ENCODE data around the gene KNTC1. TPM values are rescaled to one million over a fixed set of nuclear protein-coding genes. Genes with fewer than 3 reads are reported as not detected.

The KNTC1 gene
- total RNA-seq, 1 donor from 2014 or later: 249 TPM

GRCh38 chr12:122518908-122519307, 8.1 kb upstream of the KNTC1 start:
- H3K4me2 ChIP-seq: no peak overlapping the region
- H2AFZ ChIP-seq (replicated peaks): no peak overlapping the region
- H3K36me3 ChIP-seq: peaks cover 85% of the 10 kb centered on the region
- H3K4me1 ChIP-seq: peaks cover 16% of the 10 kb centered on the region
- H3K27ac Mint-ChIP-seq: no peak overlapping the region
- H3K4me3 Mint-ChIP-seq: no peak overlapping the region
- H3K27ac ChIP-seq: no peak overlapping the region
- H3K9me3 Mint-ChIP-seq: no peaks in the 10 kb centered on the region
- peaks cover 100% of the 10 kb centered on the region for H3K79me2 ChIP-seq (ENCODE audit: low read depth)
- peaks cover under 1% of the 10 kb centered on the region for H3K27me3 Mint-ChIP-seq (ENCODE audit: insufficient read depth, low read depth)
- H3K4me3 ChIP-seq: no peak overlapping the region
- peaks cover 85% of the 10 kb centered on the region for H3F3A ChIP-seq (ENCODE audit: low read depth)
- peaks cover 89% of the 10 kb centered on the region for H4K20me1 ChIP-seq (ENCODE audit: low read depth)
- no peaks in the 10 kb centered on the region for H3K27me3 ChIP-seq
- no peak for TF ChIP-seq EZH2phosphoT487 (IDR thresholded peaks at IDR 0.05)
- no peak overlapping the region for H3K9ac ChIP-seq
- DNase-seq (ENCODE audit: low spot score): no peak
- H3K4me1 Mint-ChIP-seq: peaks cover 14% of the 10 kb centered on the region
- H3K36me3 Mint-ChIP-seq: peaks cover 43% of the 10 kb centered on the region
- H3K9me3 ChIP-seq (ENCODE audit: low read depth): no peaks in the 10 kb centered on the region

DNA sequence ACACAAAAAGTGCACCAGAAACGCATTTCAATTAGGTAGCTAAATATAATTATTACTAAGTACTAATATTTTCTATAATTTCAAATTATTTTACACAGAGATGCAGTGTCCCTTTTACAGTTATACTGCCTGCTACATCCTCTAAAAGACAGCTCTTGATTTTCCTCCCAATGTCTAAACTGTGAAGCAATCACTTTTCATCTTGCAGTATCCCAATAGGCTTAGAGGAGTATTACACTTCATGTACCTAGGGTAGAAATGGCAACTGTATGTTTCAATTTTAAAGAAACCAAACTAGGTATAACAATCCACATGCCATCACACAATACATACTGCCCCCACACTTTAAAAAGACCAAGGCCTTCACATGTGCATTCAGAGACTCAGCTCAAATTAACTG, 7.6 kb upstream of the KNTC1 start:
- H3K36me3 ChIP-seq: peaks cover 83% of the 10 kb centered on the region
- no peak overlapping the region for H3K27ac Mint-ChIP-seq
- H3K4me1 ChIP-seq: peaks cover 21% of the 10 kb centered on the region

GRCh38 chr12:122520676-122521075, 6.4 kb upstream of the KNTC1 start:
- TF ChIP-seq EZH2phosphoT487 (IDR thresholded peaks at IDR 0.05) (no peak), EZH2 (IDR thresholded peaks at IDR 0.05) (no peak)
- TF ChIP-seq, protein P1, sequence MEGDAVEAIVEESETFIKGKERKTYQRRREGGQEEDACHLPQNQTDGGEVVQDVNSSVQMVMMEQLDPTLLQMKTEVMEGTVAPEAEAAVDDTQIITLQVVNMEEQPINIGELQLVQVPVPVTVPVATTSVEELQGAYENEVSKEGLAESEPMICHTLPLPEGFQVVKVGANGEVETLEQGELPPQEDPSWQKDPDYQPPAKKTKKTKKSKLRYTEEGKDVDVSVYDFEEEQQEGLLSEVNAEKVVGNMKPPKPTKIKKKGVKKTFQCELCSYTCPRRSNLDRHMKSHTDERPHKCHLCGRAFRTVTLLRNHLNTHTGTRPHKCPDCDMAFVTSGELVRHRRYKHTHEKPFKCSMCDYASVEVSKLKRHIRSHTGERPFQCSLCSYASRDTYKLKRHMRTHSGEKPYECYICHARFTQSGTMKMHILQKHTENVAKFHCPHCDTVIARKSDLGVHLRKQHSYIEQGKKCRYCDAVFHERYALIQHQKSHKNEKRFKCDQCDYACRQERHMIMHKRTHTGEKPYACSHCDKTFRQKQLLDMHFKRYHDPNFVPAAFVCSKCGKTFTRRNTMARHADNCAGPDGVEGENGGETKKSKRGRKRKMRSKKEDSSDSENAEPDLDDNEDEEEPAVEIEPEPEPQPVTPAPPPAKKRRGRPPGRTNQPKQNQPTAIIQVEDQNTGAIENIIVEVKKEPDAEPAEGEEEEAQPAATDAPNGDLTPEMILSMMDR (IDR thresholded peaks at IDR 0.05): no peak
- no peak for DNase-seq (ENCODE audit: low spot score)
- Histone ChIP-seq H3K27ac (no peak overlapping the region), H3K36me3 (peaks cover 70% of the 10 kb centered on the region), H3K27me3 (no peaks in the 10 kb centered on the region), H3K9me3 (ENCODE audit: low read depth) (no peaks in the 10 kb centered on the region), H4K20me1 (ENCODE audit: low read depth) (peaks cover 96% of the 10 kb centered on the region), H3K9ac (no peak overlapping the region), H3K4me2 (no peak overlapping the region), H3K79me2 (ENCODE audit: low read depth) (peaks cover 100% of the 10 kb centered on the region), H2AFZ (replicated peaks) (no peak overlapping the region), H3K4me1 (peaks cover 21% of the 10 kb centered on the region), H3F3A (ENCODE audit: low read depth) (peaks cover 70% of the 10 kb centered on the region), H3K4me3 (no peak overlapping the region)
- Mint-ChIP-seq H3K9me3 (no peaks in the 10 kb centered on the region), H3K27me3 (ENCODE audit: insufficient read depth, low read depth) (no peaks in the 10 kb centered on the region), H3K36me3 (peaks cover 41% of the 10 kb centered on the region), H3K27ac (no peak overlapping the region), H3K4me3 (no peak overlapping the region), H3K4me1 (peaks cover 25% of the 10 kb centered on the region)

More for the DNA sequence above, 7.6 kb upstream of the KNTC1 start:
- H3K36me3 Mint-ChIP-seq: peaks cover 43% of the 10 kb centered on the region
- TF ChIP-seq EZH2 (IDR thresholded peaks at IDR 0.05): no peak
- TF ChIP-seq, protein P1 (IDR thresholded peaks at IDR 0.05): no peak
- TF ChIP-seq EZH2phosphoT487 (IDR thresholded peaks at IDR 0.05): no peak
- Histone ChIP-seq H2AFZ (replicated peaks) (no peak overlapping the region), H3K79me2 (ENCODE audit: low read depth) (peaks cover 100% of the 10 kb centered on the region), H3F3A (ENCODE audit: low read depth) (peaks cover 83% of the 10 kb centered on the region), H3K27me3 (no peaks in the 10 kb centered on the region), H4K20me1 (ENCODE audit: low read depth) (peaks cover 92% of the 10 kb centered on the region), H3K4me2 (no peak overlapping the region), H3K9ac (no peak overlapping the region), H3K4me3 (no peak overlapping the region), H3K9me3 (ENCODE audit: low read depth) (no peaks in the 10 kb centered on the region), H3K27ac (no peak overlapping the region)
- H3K9me3 Mint-ChIP-seq: no peaks in the 10 kb centered on the region
- peaks cover 19% of the 10 kb centered on the region for H3K4me1 Mint-ChIP-seq
- no peak overlapping the region for H3K4me3 Mint-ChIP-seq
- DNase-seq (ENCODE audit: low spot score): no peak
- H3K27me3 Mint-ChIP-seq (ENCODE audit: insufficient read depth, low read depth): no peaks in the 10 kb centered on the region

GRCh38 chr12:122523280-122523679, 3.8 kb upstream of the KNTC1 start:
- H3K9me3 Mint-ChIP-seq: no peaks in the 10 kb centered on the region
- H3K27ac Mint-ChIP-seq: peak overlapping the region; percentile 47
- Histone ChIP-seq H3K27ac (no peak overlapping the region), H3K4me1 (peaks cover 26% of the 10 kb centered on the region), H3K4me2 (peak overlapping the region; percentile 91), H3K36me3 (peaks cover 46% of the 10 kb centered on the region), H4K20me1 (ENCODE audit: low read depth) (peaks cover 73% of the 10 kb centered on the region), H2AFZ (replicated peaks) (no peak overlapping the region), H3F3A (ENCODE audit: low read depth) (peaks cover 54% of the 10 kb centered on the region), H3K27me3 (no peaks in the 10 kb centered on the region), H3K4me3 (peak overlapping the region; percentile 66), H3K79me2 (ENCODE audit: low read depth) (peaks cover 96% of the 10 kb centered on the region), H3K9ac (peak overlapping the region; percentile 63), H3K9me3 (ENCODE audit: low read depth) (no peaks in the 10 kb centered on the region)
- H3K36me3 Mint-ChIP-seq: peaks cover 30% of the 10 kb centered on the region
- peaks cover 25% of the 10 kb centered on the region for H3K4me1 Mint-ChIP-seq
- no peaks in the 10 kb centered on the region for H3K27me3 Mint-ChIP-seq (ENCODE audit: insufficient read depth, low read depth)
- H3K4me3 Mint-ChIP-seq: peak overlapping the region; percentile 97
- no peak for DNase-seq (ENCODE audit: low spot score)
- TF ChIP-seq, protein P1 (IDR thresholded peaks at IDR 0.05): no peak
- TF ChIP-seq EZH2phosphoT487 (IDR thresholded peaks at IDR 0.05) (no peak), EZH2 (IDR thresholded peaks at IDR 0.05) (no peak)
